SJCRH30 (cell line): Measurements from ENCODE around the gene KRT71. TPM values are rescaled to one million over a fixed set of nuclear protein-coding genes. Genes with fewer than 3 reads are reported as not detected.
"Not testable (repeated sequence)": the region's sequence is repeated elsewhere in the genome, so short reads cannot be mapped to it uniquely, and the experiment has no call there.

Experiments
- DNase-seq, 2 experiments: peaks; one replicate each; pipeline ENCODE4 v3.0.0-alpha.2; 2015 to 2020
- H3K27ac ChIP-seq: fragments of 250-450 bp; sonication (Bioruptor Pico); 2 replicates; pipeline ENCODE4 v1.5.1; 2020; ENCODE audit warnings: mild to moderate bottlenecking, moderate library complexity
- H3K27me3 ChIP-seq: fragments of 250-450 bp; sonication (Bioruptor Pico); 2 replicates; pipeline ENCODE4 v1.5.1; 2020; ENCODE audit warnings: mild to moderate bottlenecking, moderate library complexity
- H3K36me3 ChIP-seq: fragments of 250-450 bp; sonication (Bioruptor Pico); 2 replicates; pipeline ENCODE4 v1.5.1; 2020; ENCODE audit warnings: mild to moderate bottlenecking, moderate library complexity
- H3K4me1 ChIP-seq: fragments of 250-450 bp; sonication (Bioruptor Pico); 2 replicates; pipeline ENCODE4 v1.5.1; 2020; ENCODE audit warnings: mild to moderate bottlenecking, moderate library complexity
- H3K4me3 ChIP-seq: fragments of 250-450 bp; sonication (Bioruptor Pico); 2 replicates; pipeline ENCODE4 v1.5.1; 2020; ENCODE audit warnings: mild to moderate bottlenecking, moderate library complexity
- H3K9me3 ChIP-seq: fragments of 250-450 bp; sonication (Bioruptor Pico); replicated peaks from 2 replicates; pipeline ENCODE4 v1.5.1; 2020; ENCODE audit warnings: mild to moderate bottlenecking, moderate library complexity
- total RNA-seq: library from RNA; depleted of rRNA; stranded (reverse); fragments of >200 nt; shearing (Covaris generic); gene quantifications from 2 replicates; pipeline ENCODE4 v1.2.3, GENCODE V29; 2014; rRNA removed

The KRT71 gene
- not detected in 2 replicates for total RNA-seq

GRCh38 chr12:52552681-52553195, at the start of gene KRT71:
KRT71 (minus strand) TSS chr12:52553145; CDS start chr12:52553077, 68 bp downstream.
- no peaks in the 10 kb centered on the region for H3K4me1 ChIP-seq
- no peaks in the 10 kb centered on the region for H3K36me3 ChIP-seq
- no peak for DNase-seq
- no peaks in the 10 kb centered on the region for H3K9me3 ChIP-seq
- no peak within 1 kb of the TSS for H3K27ac ChIP-seq
- no peak within 1 kb of the TSS for H3K4me3 ChIP-seq
- H3K27me3 ChIP-seq, result peaks cover 13% of the 10 kb centered on the region; the same call in 1 of the 2 replicates

- Histone ChIP-seq H3K36me3 (no peaks in the 10 kb centered on the region), H3K4me1 (no peaks in the 10 kb centered on the region), H3K4me3 (no peak overlapping the region), H3K27me3 (0 out of 2 replicates have a peak, but pooled peaks cover 4% of the 10 kb centered on the region), H3K9me3 (no peaks in the 10 kb centered on the region), H3K27ac (no peak overlapping the region)
- no peak for DNase-seq
Observed at GRCh38 chr12:52602552-52602951, 49.6 kb upstream of the KRT71 start.

DNA sequence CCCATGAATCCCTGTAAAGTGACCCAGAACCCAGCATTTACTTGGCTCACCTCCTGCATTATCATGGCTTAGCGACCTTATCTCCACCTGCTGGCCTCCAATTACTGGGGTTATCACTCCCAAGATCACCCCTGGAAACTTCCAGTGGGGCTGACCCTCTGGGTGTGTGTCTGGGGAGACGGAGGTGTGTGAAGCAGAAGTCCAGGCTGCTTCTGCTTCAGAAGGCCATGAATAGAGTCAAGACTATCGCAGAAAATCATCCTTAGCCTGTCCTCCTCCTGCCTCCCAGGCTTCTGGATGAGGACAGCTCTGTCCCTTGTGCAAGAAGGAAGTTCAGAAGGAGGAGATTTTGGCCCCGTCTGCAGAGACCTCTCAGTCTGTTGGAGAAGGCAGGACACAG, 48.7 kb upstream of the KRT71 start:
- DNase-seq, result no peak
- no peak overlapping the region for H3K27ac ChIP-seq
- H3K27me3 ChIP-seq, result 0 out of 2 replicates have a peak, but pooled peaks cover 4% of the 10 kb centered on the region
- H3K36me3 ChIP-seq, result no peaks in the 10 kb centered on the region
- no peak overlapping the region for H3K4me3 ChIP-seq
- no peaks in the 10 kb centered on the region for H3K4me1 ChIP-seq
- no peaks in the 10 kb centered on the region for H3K9me3 ChIP-seq

- H3K27me3 ChIP-seq, result 0 out of 2 replicates have a peak, but pooled peaks cover 4% of the 10 kb centered on the region
- DNase-seq, result no peak
- H3K9me3 ChIP-seq, result no peaks in the 10 kb centered on the region
Observed at GRCh38 chr12:52600941-52601481, 48.1 kb upstream of the KRT71 start, which contains the start of gene KRT72. KRT72 (minus strand) TSS chr12:52601463; CDS start chr12:52601452, 11 bp downstream.

GRCh38 chr12:52600475-52600874, 47.5 kb upstream of the KRT71 start:
- no peak overlapping the region for H3K4me3 ChIP-seq
- DNase-seq, result no peak
- H3K27me3 ChIP-seq, result 0 out of 2 replicates have a peak, but pooled peaks cover 4% of the 10 kb centered on the region
- no peaks in the 10 kb centered on the region for H3K36me3 ChIP-seq
- H3K9me3 ChIP-seq, result no peaks in the 10 kb centered on the region
- no peaks in the 10 kb centered on the region for H3K4me1 ChIP-seq
- H3K27ac ChIP-seq, result no peak overlapping the region

More at GRCh38 chr12:52600941-52601481, 48.1 kb upstream of the KRT71 start, which contains the start of gene KRT72:
- no peak within 1 kb of the TSS for H3K4me3 ChIP-seq
- H3K4me1 ChIP-seq, result no peaks in the 10 kb centered on the region
- no peak within 1 kb of the TSS for H3K27ac ChIP-seq
- H3K36me3 ChIP-seq, result no peaks in the 10 kb centered on the region

GRCh38 chr12:52600071-52600470, 47.1 kb upstream of the KRT71 start:
- no peaks in the 10 kb centered on the region for H3K36me3 ChIP-seq
- no peaks in the 10 kb centered on the region for H3K4me1 ChIP-seq
- H3K27ac ChIP-seq, result no peak overlapping the region
- H3K9me3 ChIP-seq, result no peaks in the 10 kb centered on the region
- 0 out of 2 replicates have a peak, but pooled peaks cover 4% of the 10 kb centered on the region for H3K27me3 ChIP-seq
- DNase-seq, result no peak
- no peak overlapping the region for H3K4me3 ChIP-seq

GRCh38 chr12:52598966-52599365, 46.0 kb upstream of the KRT71 start:
- no peaks in the 10 kb centered on the region for H3K4me1 ChIP-seq
- H3K27me3 ChIP-seq, result 0 out of 2 replicates have a peak, but pooled peaks cover 3% of the 10 kb centered on the region
- no peaks in the 10 kb centered on the region for H3K9me3 ChIP-seq
- no peak overlapping the region for H3K4me3 ChIP-seq
- H3K36me3 ChIP-seq, result no peaks in the 10 kb centered on the region
- H3K27ac ChIP-seq, result no peak overlapping the region
- no peak for DNase-seq

- not testable (repeated sequence) for H3K27ac ChIP-seq, H3K27me3 ChIP-seq, H3K4me1 ChIP-seq, DNase-seq, H3K36me3 ChIP-seq, H3K9me3 ChIP-seq, H3K4me3 ChIP-seq
Observed at GRCh38 chr12:52594237-52594636, 41.3 kb upstream of the KRT71 start.

- Histone ChIP-seq H3K9me3 (no peaks in the 10 kb centered on the region), H3K27me3 (peaks cover 4% of the 10 kb centered on the region; the same call in 1 of the 2 replicates), H3K36me3 (no peaks in the 10 kb centered on the region), H3K27ac (no peak overlapping the region), H3K4me3 (no peak overlapping the region), H3K4me1 (no peaks in the 10 kb centered on the region)
- DNase-seq, result no peak
Observed at GRCh38 chr12:52591521-52591920, 38.6 kb upstream of the KRT71 start.

GRCh38 chr12:52590021-52590420, 37.1 kb upstream of the KRT71 start:
- no peak overlapping the region for H3K27ac ChIP-seq
- H3K36me3 ChIP-seq, result no peaks in the 10 kb centered on the region
- no peaks in the 10 kb centered on the region for H3K9me3 ChIP-seq
- H3K4me3 ChIP-seq, result no peak overlapping the region
- H3K27me3 ChIP-seq, result peaks cover 5% of the 10 kb centered on the region; the same call in 1 of the 2 replicates
- no peak for DNase-seq
- H3K4me1 ChIP-seq, result no peaks in the 10 kb centered on the region

DNA sequence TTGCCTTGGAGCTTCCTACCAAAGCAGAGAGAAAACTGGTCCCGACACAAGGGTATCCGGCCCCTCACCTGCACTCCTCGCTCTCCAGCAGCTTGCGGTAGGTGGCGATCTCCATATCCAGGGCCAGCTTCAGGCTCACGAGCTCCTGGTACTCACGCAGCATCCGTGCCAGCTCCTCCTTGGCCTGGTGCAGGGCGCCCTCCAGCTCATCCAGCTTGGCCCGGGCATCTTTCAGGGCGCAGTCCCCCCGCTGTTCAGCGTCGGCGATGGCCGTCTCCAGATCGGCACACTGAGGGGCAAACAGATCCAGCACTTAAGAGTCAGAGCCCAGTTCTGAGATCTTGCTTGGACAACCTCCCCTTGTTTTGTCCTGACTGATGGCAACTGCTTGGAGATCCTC, 34.6 kb upstream of the KRT71 start:
- Histone ChIP-seq H3K4me1 (no peaks in the 10 kb centered on the region), H3K27ac (no peak overlapping the region), H3K36me3 (no peaks in the 10 kb centered on the region), H3K4me3 (no peak overlapping the region), H3K27me3 (peaks cover 11% of the 10 kb centered on the region; the same call in 1 of the 2 replicates), H3K9me3 (no peaks in the 10 kb centered on the region)
- no peak for DNase-seq

- H3K27me3 ChIP-seq, result peaks cover 11% of the 10 kb centered on the region; the same call in 1 of the 2 replicates
- no peak for DNase-seq
- H3K4me1 ChIP-seq, result no peaks in the 10 kb centered on the region
- H3K36me3 ChIP-seq, result no peaks in the 10 kb centered on the region
- no peaks in the 10 kb centered on the region for H3K9me3 ChIP-seq
- H3K4me3 ChIP-seq, result no peak overlapping the region
- no peak overlapping the region for H3K27ac ChIP-seq
Observed at GRCh38 chr12:52585946-52586345, 33.0 kb upstream of the KRT71 start.

- H3K4me3 ChIP-seq, result no peak overlapping the region
- H3K9me3 ChIP-seq, result no peaks in the 10 kb centered on the region
- no peak for DNase-seq
- H3K36me3 ChIP-seq, result no peaks in the 10 kb centered on the region
- no peak overlapping the region for H3K27ac ChIP-seq
- H3K4me1 ChIP-seq, result no peaks in the 10 kb centered on the region
- peaks cover 11% of the 10 kb centered on the region; the same call in 1 of the 2 replicates for H3K27me3 ChIP-seq
Observed at GRCh38 chr12:52585066-52585465, 32.1 kb upstream of the KRT71 start.

- Histone ChIP-seq H3K4me3 (no peak overlapping the region), H3K4me1 (no peaks in the 10 kb centered on the region), H3K9me3 (no peaks in the 10 kb centered on the region), H3K36me3 (no peaks in the 10 kb centered on the region), H3K27me3 (peaks cover 11% of the 10 kb centered on the region; the same call in 1 of the 2 replicates), H3K27ac (no peak overlapping the region)
- DNase-seq, result no peak
Observed at GRCh38 chr12:52584156-52584682, 31.3 kb upstream of the KRT71 start.

- Histone ChIP-seq H3K4me1 (no peaks in the 10 kb centered on the region), H3K27me3 (peaks cover 11% of the 10 kb centered on the region; the same call in 1 of the 2 replicates), H3K36me3 (no peaks in the 10 kb centered on the region), H3K27ac (no peak overlapping the region), H3K9me3 (no peaks in the 10 kb centered on the region), H3K4me3 (no peak overlapping the region)
- DNase-seq, result peak; percentile 30 to 57
Observed at GRCh38 chr12:52582971-52583456, 30.1 kb upstream of the KRT71 start.
